ENCODE data around the gene GYPC. TPM values are rescaled to one million over a fixed set of nuclear protein-coding genes. Genes with fewer than 3 reads are reported as not detected.

The GYPC gene, protein sequence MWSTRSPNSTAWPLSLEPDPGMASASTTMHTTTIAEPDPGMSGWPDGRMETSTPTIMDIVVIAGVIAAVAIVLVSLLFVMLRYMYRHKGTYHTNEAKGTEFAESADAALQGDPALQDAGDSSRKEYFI
- not detected for polyA plus RNA-seq (2012; ENCODE audit: insufficient read depth, insufficient read length, low read depth)

DNA sequence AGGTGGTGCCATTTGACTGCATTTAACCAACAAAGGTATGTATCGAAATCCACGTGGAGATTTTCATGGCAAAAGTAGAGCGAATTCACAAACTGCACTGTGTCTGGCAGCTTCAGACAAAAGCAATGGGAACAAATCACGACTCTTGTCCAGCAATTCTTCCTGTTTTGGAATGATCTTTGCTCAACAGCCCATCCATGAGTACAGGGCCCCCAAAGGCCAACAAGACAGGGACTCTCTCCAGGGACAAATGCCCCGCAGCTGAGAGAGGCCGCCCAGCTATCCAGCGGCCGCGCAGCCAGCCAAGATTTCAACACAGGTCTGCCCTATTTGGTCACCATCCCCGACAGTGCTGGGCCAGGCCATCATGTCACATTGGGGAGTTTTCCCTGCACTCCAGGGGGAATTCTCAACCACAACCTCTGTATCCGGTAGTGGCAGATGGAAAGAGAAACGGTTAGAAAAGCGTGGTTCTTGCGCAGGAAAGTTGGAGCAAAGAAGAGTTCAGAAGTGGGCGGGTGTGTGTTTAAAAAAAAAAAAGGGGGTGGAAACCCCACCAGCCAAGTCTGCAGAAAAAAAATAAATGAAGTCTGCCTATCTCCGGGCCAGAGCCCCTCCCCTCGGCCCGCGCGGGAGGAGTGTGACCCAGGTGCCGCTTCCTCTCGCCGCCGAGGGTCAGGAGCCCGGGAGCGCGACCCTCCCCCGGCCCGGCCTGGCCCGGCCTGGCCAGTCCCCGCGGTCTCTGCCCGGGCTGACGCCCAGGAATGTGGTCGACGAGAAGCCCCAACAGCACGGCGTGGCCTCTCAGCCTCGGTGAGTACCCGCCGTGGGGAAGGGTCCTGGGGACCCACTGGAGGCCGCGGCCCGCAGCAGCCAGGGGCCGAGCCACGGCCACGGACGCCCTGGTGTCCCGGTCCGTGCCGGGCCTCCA, at the start of gene GYPC:
Gene GYPC, plus strand, starts transcription at position 659 of the 931 bp plus-strand sequence. Its CDS starts 106 bp downstream, at position 765.
- H3K9me3 ChIP-seq = no peaks in the 10 kb centered on the region
- no peaks in the 10 kb centered on the region for H3K36me3 ChIP-seq
- no peaks in the 10 kb centered on the region for H3K4me1 ChIP-seq
- no peak for DNase-seq
- no peaks in the 10 kb centered on the region for H3K27me3 ChIP-seq
- TF ChIP-seq, protein P1, sequence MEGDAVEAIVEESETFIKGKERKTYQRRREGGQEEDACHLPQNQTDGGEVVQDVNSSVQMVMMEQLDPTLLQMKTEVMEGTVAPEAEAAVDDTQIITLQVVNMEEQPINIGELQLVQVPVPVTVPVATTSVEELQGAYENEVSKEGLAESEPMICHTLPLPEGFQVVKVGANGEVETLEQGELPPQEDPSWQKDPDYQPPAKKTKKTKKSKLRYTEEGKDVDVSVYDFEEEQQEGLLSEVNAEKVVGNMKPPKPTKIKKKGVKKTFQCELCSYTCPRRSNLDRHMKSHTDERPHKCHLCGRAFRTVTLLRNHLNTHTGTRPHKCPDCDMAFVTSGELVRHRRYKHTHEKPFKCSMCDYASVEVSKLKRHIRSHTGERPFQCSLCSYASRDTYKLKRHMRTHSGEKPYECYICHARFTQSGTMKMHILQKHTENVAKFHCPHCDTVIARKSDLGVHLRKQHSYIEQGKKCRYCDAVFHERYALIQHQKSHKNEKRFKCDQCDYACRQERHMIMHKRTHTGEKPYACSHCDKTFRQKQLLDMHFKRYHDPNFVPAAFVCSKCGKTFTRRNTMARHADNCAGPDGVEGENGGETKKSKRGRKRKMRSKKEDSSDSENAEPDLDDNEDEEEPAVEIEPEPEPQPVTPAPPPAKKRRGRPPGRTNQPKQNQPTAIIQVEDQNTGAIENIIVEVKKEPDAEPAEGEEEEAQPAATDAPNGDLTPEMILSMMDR (IDR thresholded peaks at IDR 0.05; ENCODE audit: low read depth, low read length) = no peak
- no peak within 1 kb of the TSS for H3K4me3 ChIP-seq (ENCODE audit: low read depth, low read length)

DNA sequence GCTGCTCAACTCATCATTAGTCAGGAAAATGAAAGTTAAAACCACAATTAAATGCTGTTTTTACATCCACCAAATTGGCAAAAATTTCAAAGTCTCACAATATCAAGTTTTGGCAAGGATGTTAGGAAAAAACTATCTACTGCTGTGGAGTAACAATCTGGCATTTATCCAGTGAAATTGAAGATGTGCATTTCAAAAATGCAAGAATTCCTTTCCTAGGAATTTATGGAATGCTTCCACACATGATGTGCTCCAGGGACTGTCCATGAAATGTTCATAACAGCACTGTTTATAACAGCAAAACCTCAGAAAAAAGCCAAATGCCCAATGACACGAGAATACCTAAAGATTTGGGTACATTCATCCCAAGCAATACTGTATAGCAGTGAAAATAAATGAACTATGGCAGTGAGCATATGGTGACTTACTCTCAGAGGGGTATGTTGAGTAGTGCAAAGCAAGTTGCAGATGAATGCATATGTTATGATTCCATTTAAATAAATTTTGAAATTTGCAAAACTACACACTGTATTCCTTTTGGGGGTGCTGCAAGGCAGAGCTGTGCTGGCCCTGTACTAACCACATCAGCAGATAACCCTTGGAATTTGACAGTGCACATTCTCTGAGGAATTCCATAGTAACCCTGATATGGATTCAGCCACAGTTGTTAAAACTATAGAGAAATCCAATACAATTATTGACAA, 41.3 kb upstream of the GYPC start:
- no peaks in the 10 kb centered on the region for H3K36me3 ChIP-seq
- no peak overlapping the region for H3K4me3 ChIP-seq (ENCODE audit: low read depth, low read length)
- DNase-seq = no peak
- TF ChIP-seq, protein P1 (IDR thresholded peaks at IDR 0.05; ENCODE audit: low read depth, low read length) = no peak
- no peaks in the 10 kb centered on the region for H3K27me3 ChIP-seq
- no peaks in the 10 kb centered on the region for H3K9me3 ChIP-seq
- no peaks in the 10 kb centered on the region for H3K4me1 ChIP-seq

DNA sequence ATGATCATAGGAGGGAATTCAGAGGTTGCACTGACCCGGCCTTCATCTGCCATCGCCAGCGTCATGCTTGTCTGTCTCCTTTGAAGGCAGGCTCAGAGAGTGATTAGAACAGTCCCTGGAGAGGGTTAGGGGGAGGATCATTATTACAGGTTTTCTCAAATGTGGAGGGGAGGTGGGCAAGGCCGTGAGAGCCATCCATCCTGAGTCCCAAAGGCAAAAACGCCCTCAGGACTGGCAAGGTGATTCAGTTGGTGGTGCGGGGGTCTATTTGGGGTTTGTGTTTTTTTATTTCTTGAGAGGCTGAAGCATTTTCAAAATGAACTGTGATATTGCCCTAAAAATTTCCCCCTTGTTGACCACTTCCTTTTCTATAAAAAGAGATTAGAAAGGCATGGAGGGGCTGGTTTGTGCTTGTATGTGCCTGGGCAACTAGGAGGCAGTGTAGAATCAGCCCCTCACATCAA, 39.3 kb upstream of the GYPC start:
- no peaks in the 10 kb centered on the region for H3K9me3 ChIP-seq

DNA sequence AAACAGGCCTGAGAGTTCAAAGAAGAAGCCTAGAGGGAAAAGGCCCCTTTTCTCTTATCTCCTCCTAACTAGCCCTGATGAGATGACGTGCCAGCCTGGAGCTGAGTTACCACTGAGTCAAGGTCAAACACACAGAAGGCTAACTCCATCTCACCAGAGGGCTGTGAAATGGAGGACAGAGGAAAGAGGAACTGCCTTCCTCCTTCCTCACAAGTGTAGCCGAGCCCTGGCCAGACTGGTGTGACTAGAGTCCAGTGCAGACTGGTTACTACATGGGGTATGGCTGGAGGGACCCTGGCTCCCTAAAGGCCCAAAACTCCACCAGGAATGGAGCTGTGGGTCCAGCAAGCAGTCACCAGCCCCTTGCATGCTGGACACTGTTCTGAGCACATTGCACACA, 35.7 kb upstream of the GYPC start:
- no peaks in the 10 kb centered on the region for H3K4me1 ChIP-seq
- TF ChIP-seq, protein P1 (IDR thresholded peaks at IDR 0.05; ENCODE audit: low read depth, low read length) = no peak
- no peaks in the 10 kb centered on the region for H3K9me3 ChIP-seq
- DNase-seq = no peak
- no peak overlapping the region for H3K4me3 ChIP-seq (ENCODE audit: low read depth, low read length)
- no peaks in the 10 kb centered on the region for H3K36me3 ChIP-seq
- no peaks in the 10 kb centered on the region for H3K27me3 ChIP-seq

More for the DNA sequence above, 39.3 kb upstream of the GYPC start:
- no peak for DNase-seq
- Histone ChIP-seq H3K4me1 (no peaks in the 10 kb centered on the region), H3K27me3 (no peaks in the 10 kb centered on the region), H3K36me3 (no peaks in the 10 kb centered on the region), H3K4me3 (ENCODE audit: low read depth, low read length) (no peak overlapping the region)
- TF ChIP-seq, protein P1 (IDR thresholded peaks at IDR 0.05; ENCODE audit: low read depth, low read length) = no peak

DNA sequence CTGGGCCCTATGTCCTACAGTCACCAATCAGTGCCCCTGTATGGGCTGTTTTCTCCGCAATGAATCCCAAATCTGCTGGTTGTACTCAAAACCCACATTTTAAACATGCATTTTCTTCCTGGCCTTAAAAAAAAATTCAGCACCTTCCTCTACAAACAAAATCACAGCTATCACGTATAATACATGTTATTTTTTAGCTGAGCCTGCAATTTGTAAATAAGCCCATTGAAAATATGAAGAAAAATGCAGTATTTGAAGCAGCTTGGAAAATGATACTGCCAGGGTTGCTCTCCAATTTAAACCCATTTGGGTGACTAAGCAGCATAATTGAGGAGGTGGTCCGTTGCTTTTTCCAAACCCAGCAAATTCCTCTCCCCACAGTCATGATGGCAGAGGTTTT, 33.0 kb upstream of the GYPC start:
- Histone ChIP-seq H3K27me3 (no peaks in the 10 kb centered on the region), H3K36me3 (no peaks in the 10 kb centered on the region), H3K4me3 (ENCODE audit: low read depth, low read length) (no peak overlapping the region), H3K9me3 (no peaks in the 10 kb centered on the region), H3K4me1 (no peaks in the 10 kb centered on the region)
- DNase-seq = no peak
- TF ChIP-seq, protein P1 (IDR thresholded peaks at IDR 0.05; ENCODE audit: low read depth, low read length) = no peak

Data from BE2C (cell line).